Hepatocyte (in vitro differentiated cells): ENCODE results near the gene TP53I3. TPM values are rescaled to one million over a fixed set of nuclear protein-coding genes. Genes with fewer than 3 reads are reported as not detected.

ENCODE experiments used
- DNase-seq: peaks from one replicate; pipeline ENCODE4 v3.0.0-alpha.2; 2016; ENCODE audit warnings: low spot score
- H2AFZ ChIP-seq: fragments of 200-600 bp; sonication (generic); 2 replicates; pipeline ENCODE4 v1.6.0; 2016; ENCODE audit warnings: antibody characterized with exemption, mild to moderate bottlenecking
- H3K27ac ChIP-seq: fragments of 200-600 bp; sonication (generic); 2 replicates; pipeline ENCODE4 v1.5.1; 2016; ENCODE audit warnings: mild to moderate bottlenecking
- H3K27me3 ChIP-seq: fragments of 200-600 bp; sonication (generic); 2 replicates; pipeline ENCODE4 v1.6.1; 2016
- H3K36me3 ChIP-seq: fragments of 200-600 bp; sonication (generic); replicated peaks from 2 replicates; pipeline ENCODE4 v1.5.1; 2016; ENCODE audit warnings: low read depth; ENCODE audit not compliant: insufficient read depth
- H3K4me1 ChIP-seq: fragments of 200-600 bp; sonication (generic); 2 replicates; pipeline ENCODE4 v1.5.1; 2016; ENCODE audit warnings: mild to moderate bottlenecking, moderate library complexity; ENCODE audit not compliant: insufficient read depth
- H3K4me2 ChIP-seq: fragments of 200-600 bp; sonication (generic); 2 replicates; pipeline ENCODE4 v1.6.0; 2016
- H3K4me3 ChIP-seq: fragments of 200-600 bp; sonication (generic); 2 replicates; pipeline ENCODE4 v1.5.1; 2016; ENCODE audit warnings: mild to moderate bottlenecking
- H3K79me2 ChIP-seq: fragments of 200-600 bp; sonication (generic); 2 replicates; pipeline ENCODE4 v1.6.0; 2017; ENCODE audit warnings: mild to moderate bottlenecking
- H3K9me2 ChIP-seq: fragments of 200-600 bp; sonication (generic); replicated peaks from 2 replicates; pipeline ENCODE4 v1.6.0; 2017; ENCODE audit warnings: mild to moderate bottlenecking; ENCODE audit not compliant: insufficient read depth
- H3K9me3 ChIP-seq: fragments of 200-600 bp; sonication (generic); 2 replicates; pipeline ENCODE4 v1.5.1; 2016; ENCODE audit warnings: low read depth, mild to moderate bottlenecking
- H4K20me1 ChIP-seq: fragments of 200-600 bp; sonication (generic); 2 replicates; pipeline ENCODE4 v1.6.0; 2016; ENCODE audit warnings: mild to moderate bottlenecking; ENCODE audit not compliant: insufficient read depth, poor library complexity, severe bottlenecking
- CTCF ChIP-seq: fragments of 200-600 bp; sonication (generic); IDR thresholded peaks from 2 replicates; pipeline ENCODE4 v1.5.1; 2016; ENCODE audit warnings: antibody characterized with exemption, mild to moderate bottlenecking; ENCODE audit not compliant: poor library complexity
- EZH2 ChIP-seq: fragments of 200-600 bp; sonication (generic); IDR thresholded peaks from 2 replicates; pipeline ENCODE4 v1.6.1; 2016; ENCODE audit warnings: antibody characterized with exemption, mild to moderate bottlenecking, borderline replicate concordance
- EZH2phosphoT487 ChIP-seq: fragments of 200-600 bp; sonication (generic); IDR thresholded peaks from one replicate; pipeline ENCODE4 v1.6.1; 2018; ENCODE audit warnings: antibody characterized with exemption, mild to moderate bottlenecking, low read depth, moderate library complexity; ENCODE audit not compliant: unreplicated experiment, severe bottlenecking
- WGBS: methylation state at CpG from one replicate; pipeline ENCODE4 v1.1.6; 2016; ENCODE audit warnings: low lambda C conversion rate; ENCODE audit errors: missing lambda C conversion rate; 5-methylcytosine and 5-hydroxymethylcytosine counted together
- polyA plus RNA-seq: library from polyadenylated mRNA; unstranded; fragments of >200 nt; fragmentation: Nextera tagmentation; extraction: Ambion mirVana; gene quantifications from 2 replicates; pipeline ENCODE4 v1.2.1, GENCODE V29; 2016
- total RNA-seq: library from RNA; depleted of rRNA; stranded (reverse); fragments of >200 nt; gene quantifications from 2 replicates; pipeline ENCODE4 v1.2.3, GENCODE V29; 2014

The TP53I3 gene
- total and polyA plus RNA-seq, 2 experiments from 2014 or later = 31.9 to 56.2 TPM

GRCh38 chr2:24075915-24076848 lies 8.5 kb downstream of the TP53I3 start, which contains the start of gene SF3B6:
Gene SF3B6, minus strand, starts transcription at chr2:24076326. Its CDS starts 97 bp downstream, at chr2:24076229.
- H3K79me2 ChIP-seq = peaks cover 43% of the 10 kb centered on the region
- no peaks in the 10 kb centered on the region for H3K9me2 ChIP-seq
- H3K27ac ChIP-seq = peak within 1 kb of the TSS; percentile 95
- H3K27me3 ChIP-seq = no peaks in the 10 kb centered on the region
- peak; percentile 100 for DNase-seq
- peaks cover 14% of the 10 kb centered on the region for H3K4me1 ChIP-seq
- no peak for TF ChIP-seq EZH2
- TF ChIP-seq CTCF = no peak
- TF ChIP-seq EZH2phosphoT487 = no peak
- no peaks in the 10 kb centered on the region for H3K36me3 ChIP-seq
- peak within 1 kb of the TSS; percentile 49 for H3K4me3 ChIP-seq
- H3K4me2 ChIP-seq = peak within 1 kb of the TSS; percentile 89
- H3K9me3 ChIP-seq = no peaks in the 10 kb centered on the region
- H4K20me1 ChIP-seq = no peaks in the 10 kb centered on the region
- H2AFZ ChIP-seq = peak within 1 kb of the TSS; percentile 69
- WGBS = under 1% methylated on average over 47 of the region's 64 CpGs

GRCh38 chr2:24075259-24075658 lies 9.4 kb downstream of the TP53I3 start:
- Histone ChIP-seq H3K4me3 (peak overlapping the region; percentile 49), H3K4me1 (peaks cover 14% of the 10 kb centered on the region), H3K27ac (peak overlapping the region; percentile 80), H3K79me2 (peaks cover 51% of the 10 kb centered on the region), H4K20me1 (no peaks in the 10 kb centered on the region), H3K9me2 (no peaks in the 10 kb centered on the region), H2AFZ (no peak overlapping the region), H3K4me2 (peak overlapping the region; percentile 89), H3K9me3 (no peaks in the 10 kb centered on the region), H3K27me3 (no peaks in the 10 kb centered on the region), H3K36me3 (no peaks in the 10 kb centered on the region)
- no peak for DNase-seq
- 70% methylated on average over 5 of the region's 5 CpGs for WGBS
- TF ChIP-seq EZH2 = no peak
- no peak for TF ChIP-seq EZH2phosphoT487
- TF ChIP-seq CTCF = no peak

- Histone ChIP-seq H2AFZ (no peak overlapping the region), H3K79me2 (peaks cover 51% of the 10 kb centered on the region)
- 98% methylated on average over 6 of the region's 6 CpGs for WGBS
Observed at GRCh38 chr2:24073816-24074215, 10.8 kb downstream of the TP53I3 start.

More at GRCh38 chr2:24073816-24074215, 10.8 kb downstream of the TP53I3 start:
- H3K4me3 ChIP-seq = no peak overlapping the region
- no peak overlapping the region for H3K27ac ChIP-seq
- H3K36me3 ChIP-seq = no peaks in the 10 kb centered on the region
- H3K4me1 ChIP-seq = peaks cover 14% of the 10 kb centered on the region
- no peaks in the 10 kb centered on the region for H3K9me2 ChIP-seq
- no peaks in the 10 kb centered on the region for H3K27me3 ChIP-seq
- no peak overlapping the region for H3K4me2 ChIP-seq
- no peak for DNase-seq
- no peak for TF ChIP-seq EZH2
- no peak for TF ChIP-seq CTCF
- TF ChIP-seq EZH2phosphoT487 = no peak
- peaks cover 4% of the 10 kb centered on the region for H4K20me1 ChIP-seq
- no peaks in the 10 kb centered on the region for H3K9me3 ChIP-seq
